Muscle layer of duodenum (tissue), 2 donors: ENCODE measurements around the gene FLOT1.
A peak's percentile ranks its signal among the peaks of the same experiment; 100 is the strongest.

Source experiments
- H3K27ac ChIP-seq: one replicate; pipeline ENCODE4 v1.7.0; 2013; ENCODE audit warnings: mild to moderate bottlenecking, low read length
- H3K27me3 ChIP-seq: one replicate; pipeline ENCODE4 v1.7.0; 2013; ENCODE audit warnings: low read depth, mild to moderate bottlenecking, control low read depth, low read length
- H3K36me3 ChIP-seq, 2 donors: one replicate each; pipeline ENCODE4 v1.7.0; 2013; ENCODE audit warnings: low read length in 2 of 2, control low read depth in 1 of 2, mild to moderate bottlenecking in 1 of 2; ENCODE audit not compliant: insufficient read depth in 2 of 2, control insufficient read depth in 1 of 2
- H3K4me1 ChIP-seq, 2 donors: one replicate each; pipeline ENCODE4 v1.7.0; 2013; ENCODE audit warnings: low read length in 2 of 2, mild to moderate bottlenecking in 2 of 2, control low read depth in 1 of 2, moderate library complexity in 1 of 2; ENCODE audit not compliant: insufficient read depth in 2 of 2, control insufficient read depth in 1 of 2
- H3K4me3 ChIP-seq, 2 donors: one replicate each; pipeline ENCODE4 v1.7.0; 2013; ENCODE audit warnings: low read length in 2 of 2, low read depth in 1 of 2, mild to moderate bottlenecking in 1 of 2
- H3K9me3 ChIP-seq, 2 donors: one replicate each; pipeline ENCODE4 v1.7.0; 2013; ENCODE audit warnings: low read length in 2 of 2, control low read depth in 1 of 2, mild to moderate bottlenecking in 1 of 2; ENCODE audit not compliant: control insufficient read depth in 1 of 2
- donor health status: healthy.

The FLOT1 gene

DNA sequence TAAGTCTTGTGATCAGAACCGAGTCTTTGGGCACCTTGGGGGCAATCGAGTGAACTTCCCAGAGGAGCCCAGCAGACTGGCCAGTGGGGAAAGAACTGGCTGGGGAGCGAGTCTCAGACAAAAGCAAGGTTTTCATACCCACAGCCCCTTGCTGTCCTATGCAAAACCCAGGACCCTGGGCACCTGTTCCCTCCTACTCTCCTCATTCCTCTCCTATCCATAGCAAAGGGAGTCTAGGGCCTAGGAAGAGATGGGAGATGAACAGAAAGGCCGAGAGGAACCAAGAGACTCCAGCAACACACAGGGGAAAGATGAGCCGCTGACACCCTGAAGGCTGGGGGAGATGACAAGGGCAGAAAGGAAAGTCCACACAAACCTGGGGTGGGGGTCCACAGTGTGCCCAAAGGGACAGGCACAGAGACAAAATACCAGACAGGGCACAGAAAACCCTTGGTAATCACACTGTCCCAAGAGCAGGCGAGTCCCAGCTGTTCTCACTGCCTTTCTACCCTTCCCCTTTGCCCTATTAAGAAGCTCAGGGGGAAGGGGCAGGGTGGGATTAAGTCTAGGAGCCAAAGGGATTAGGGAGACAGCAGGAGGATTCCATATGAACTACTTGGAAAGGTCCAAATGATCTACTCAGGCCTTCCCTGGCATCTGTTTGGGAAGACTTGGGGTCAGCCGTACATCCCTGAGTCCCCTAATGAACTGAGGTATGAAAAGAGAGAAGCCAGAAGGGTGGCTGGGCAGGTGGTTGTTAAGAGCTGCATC, 62.5 kb downstream of the FLOT1 start:
- no peaks in the 10 kb centered on the region for H3K27me3 ChIP-seq
- H3K36me3 ChIP-seq = peaks cover 24 to 30% of the 10 kb centered on the region in 2 donors
- H3K9me3 ChIP-seq = no peaks in the 10 kb centered on the region
- peak overlapping the region; percentile 59 to 97 for H3K4me3 ChIP-seq
- peak overlapping the region; percentile 85 for H3K27ac ChIP-seq
- H3K4me1 ChIP-seq = peaks cover 11 to 40% of the 10 kb centered on the region in 2 donors

DNA sequence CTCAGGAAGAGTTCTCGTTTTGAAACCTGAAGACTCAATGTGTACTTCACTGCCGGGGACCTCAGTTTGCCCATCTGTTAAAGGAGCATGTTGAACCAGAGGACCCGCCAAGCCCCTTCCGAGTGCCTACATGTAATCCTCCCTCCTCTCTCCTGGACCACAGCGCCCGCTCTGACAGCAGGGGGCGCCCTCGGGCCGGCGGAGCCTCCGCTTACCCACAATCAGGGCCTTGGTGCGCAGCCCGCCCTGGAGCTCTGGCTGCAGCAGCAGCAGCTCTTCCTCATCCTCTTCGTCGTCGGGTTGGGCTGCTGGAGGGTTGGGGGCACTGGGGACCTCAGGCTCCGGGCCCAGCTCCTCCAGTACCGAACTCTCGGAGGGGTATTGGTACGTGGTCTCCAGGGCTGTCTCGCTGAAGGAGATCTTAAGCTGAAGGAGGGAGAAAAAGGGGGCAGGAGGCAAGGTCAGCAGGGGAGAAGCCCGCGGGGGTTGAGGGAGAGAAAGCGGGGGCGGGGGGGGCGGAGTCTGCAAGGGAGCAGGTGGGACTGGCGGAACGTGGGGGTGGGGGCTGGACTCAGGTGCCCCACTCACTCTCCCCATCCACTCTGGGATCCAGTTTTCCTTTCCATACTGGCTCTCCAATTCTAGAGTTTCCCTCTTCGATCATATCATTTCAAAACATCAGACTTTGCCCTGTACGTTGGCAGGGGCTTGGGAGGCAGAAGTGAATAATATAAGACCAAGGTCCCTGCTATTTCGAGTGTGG, 63.3 kb downstream of the FLOT1 start:
- H3K27ac ChIP-seq = peak overlapping the region; percentile 85
- no peaks in the 10 kb centered on the region for H3K27me3 ChIP-seq
- H3K9me3 ChIP-seq = no peaks in the 10 kb centered on the region
- H3K4me1 ChIP-seq = peaks cover 11 to 40% of the 10 kb centered on the region in 2 donors
- peaks cover 24 to 30% of the 10 kb centered on the region in 2 donors for H3K36me3 ChIP-seq
- peak overlapping the region; percentile 59 to 97 for H3K4me3 ChIP-seq
